GM13976 (cell line): Measurements from ENCODE around the gene PHEX.

Experiments
- DNase-seq: peaks from one replicate; pipeline ENCODE4 v3.0.0; 2012; ENCODE audit warnings: low spot score
- CTCF ChIP-seq: IDR thresholded peaks from 2 replicates; pipeline ENCODE4 v1.5.1; 2012; ENCODE audit warnings: borderline replicate concordance, mild to moderate bottlenecking; ENCODE audit not compliant: insufficient read depth; ENCODE audit errors: extremely low read depth, missing control alignments, control extremely low read depth
- in situ Hi-C: fragments of 300-500 bp; cut with MboI; formaldehyde crosslinking; loops from one replicate; pipeline ENCODE4 v1.12.0; 2022; ENCODE audit warnings: low sequenced_read_pairs, mixed read lengths, inconsistent platforms; ENCODE audit not compliant: unreplicated experiment

Gene PHEX

GRCh38 chrX:22059775-22060174 is 27.6 kb downstream of the PHEX start:
- in situ Hi-C loops = no loop called here
- DNase-seq = no peak

GRCh38 chrX:22060415-22061280 is 28.5 kb downstream of the PHEX start:
- DNase-seq = peak; percentile 27
- no peak for TF ChIP-seq CTCF
- in situ Hi-C loops = no loop called here

More at GRCh38 chrX:22059775-22060174, 27.6 kb downstream of the PHEX start:
- no peak for TF ChIP-seq CTCF

- peak; percentile 59 for DNase-seq
- in situ Hi-C loops = no loop called here
- TF ChIP-seq CTCF = no peak
Observed at GRCh38 chrX:22063284-22063683, 31.2 kb downstream of the PHEX start.

- no peak for TF ChIP-seq CTCF
- in situ Hi-C loops = no loop called here
Observed at GRCh38 chrX:22069586-22069985, 37.5 kb downstream of the PHEX start.

GRCh38 chrX:22073928-22074327 is 41.8 kb downstream of the PHEX start:
- TF ChIP-seq CTCF = no peak
- no peak for DNase-seq
- in situ Hi-C loops = no loop called here

More at GRCh38 chrX:22069586-22069985, 37.5 kb downstream of the PHEX start:
- DNase-seq = no peak

GRCh38 chrX:22078117-22078516 is 46.0 kb downstream of the PHEX start:
- in situ Hi-C loops = no loop called here
- TF ChIP-seq CTCF = no peak

More at GRCh38 chrX:22078117-22078516, 46.0 kb downstream of the PHEX start:
- no peak for DNase-seq
